OCI-M1 (cell line): Measurements from ENCODE around the gene ADAM17.
A peak's percentile ranks its signal among the peaks of the same experiment; 100 is the strongest.
"Not testable (repeated sequence)": the region's sequence is repeated elsewhere in the genome, so short reads cannot be mapped to it uniquely, and the experiment has no call there.

Experiments
- DNase-seq: peaks from one replicate; lab custom pipeline; 2025; lab: John Stamatoyannopoulos, UW

Gene ADAM17

DNA sequence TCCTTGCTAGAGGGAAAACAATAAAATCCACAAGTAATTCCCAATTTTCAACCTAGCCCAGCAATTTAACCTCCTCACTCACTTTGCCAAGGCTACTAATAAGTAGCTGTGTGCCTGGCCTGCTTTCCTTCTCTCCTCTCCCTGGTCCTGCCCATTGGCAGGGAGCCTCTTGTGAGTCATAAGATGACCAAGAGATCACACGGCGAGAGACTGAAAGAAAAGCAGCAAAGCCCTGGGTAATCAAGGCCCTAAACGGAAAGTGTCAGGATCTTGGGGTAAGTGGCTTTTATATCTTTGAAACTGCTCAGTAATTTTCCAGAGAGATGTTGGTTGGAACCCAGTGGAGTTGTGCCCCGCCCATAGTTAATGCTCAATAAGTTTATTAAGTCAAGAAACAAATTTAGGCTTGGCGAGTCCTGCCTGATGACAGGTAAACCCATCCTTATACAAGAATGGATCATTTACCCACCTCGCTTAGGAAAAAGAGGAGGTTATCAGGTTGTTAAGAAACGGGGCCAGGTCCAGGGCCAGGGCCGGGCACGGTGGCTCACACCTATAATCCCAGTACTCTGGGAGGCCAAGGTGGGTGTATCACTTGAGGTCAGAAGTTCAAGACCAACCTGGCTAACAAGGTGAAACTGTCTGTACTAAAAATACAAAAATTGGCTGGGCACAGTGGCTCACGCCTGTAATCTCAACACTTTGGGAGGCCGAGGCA is 10.0 kb upstream of the ADAM17 start:
- peak; percentile 45 for DNase-seq

DNA sequence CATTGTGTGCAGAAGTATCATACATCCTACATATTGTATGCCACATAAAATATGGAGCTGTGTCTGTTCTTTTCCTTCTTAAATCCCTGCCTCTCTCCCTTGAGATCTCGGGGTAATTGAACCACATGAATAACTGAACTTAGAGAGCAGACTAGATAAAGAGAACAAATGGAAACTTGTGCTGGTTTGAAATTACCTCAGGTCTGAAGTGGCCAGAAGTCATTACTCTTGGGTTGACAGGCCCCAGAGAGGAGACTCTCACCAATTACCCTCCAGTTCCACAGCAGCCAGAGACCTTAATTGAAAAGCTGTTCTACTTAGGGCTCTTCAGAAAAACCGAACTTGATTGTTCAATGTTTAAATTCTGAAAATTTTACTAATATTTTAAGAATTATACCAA is 5.0 kb upstream of the ADAM17 start:
- DNase-seq = no peak

DNA sequence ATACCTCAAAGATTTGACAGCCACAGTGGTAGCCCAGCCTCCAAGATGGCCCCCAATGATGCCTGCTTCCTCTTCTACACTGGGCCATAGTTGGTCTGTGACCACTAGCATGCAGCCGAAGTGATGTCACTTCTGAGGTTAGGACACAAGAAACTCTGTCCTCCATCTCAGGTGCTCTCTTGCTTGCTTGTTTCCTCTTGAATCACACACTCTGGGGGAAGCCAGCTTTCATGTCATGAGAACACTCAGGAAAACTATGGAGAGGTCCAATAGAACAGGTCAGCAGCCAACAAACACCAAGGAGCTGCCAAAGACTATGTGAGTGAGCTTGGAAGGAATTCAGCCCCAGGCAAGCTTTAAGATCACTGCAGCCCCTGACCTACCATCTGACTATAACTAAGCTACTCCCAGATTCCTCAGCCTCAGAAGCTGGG is 3.3 kb upstream of the ADAM17 start:
- no peak for DNase-seq

DNA sequence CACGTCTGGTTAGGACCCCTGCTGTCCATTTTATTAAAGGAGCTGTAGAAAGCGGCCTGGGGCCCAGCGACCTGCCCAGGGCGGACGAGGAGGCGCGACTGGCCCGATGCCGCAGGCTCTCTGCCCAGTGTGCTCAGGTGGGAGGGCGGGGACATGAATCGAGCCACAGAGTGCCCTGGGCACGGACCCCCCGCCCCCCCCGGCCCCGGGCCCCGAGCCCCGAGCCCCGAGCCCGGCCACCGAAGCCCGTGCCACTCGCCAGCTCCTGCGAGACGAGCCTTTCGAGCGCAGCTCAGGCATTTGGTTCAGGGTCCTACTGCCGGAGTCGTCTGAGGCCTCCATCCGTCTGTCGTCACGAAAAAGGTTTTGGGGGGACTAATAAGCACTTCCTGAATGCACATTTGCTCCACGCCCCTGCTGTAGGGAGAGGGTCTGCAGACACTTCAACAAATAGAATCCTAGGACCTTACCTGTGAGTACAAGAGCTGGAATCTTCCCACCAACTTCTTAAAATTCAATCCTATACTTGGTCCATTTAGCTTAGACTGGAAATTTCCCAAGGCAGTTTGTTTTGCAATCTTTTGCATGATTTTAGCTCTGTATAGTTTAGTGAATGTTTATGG is 602 bp upstream of the ADAM17 start:
- peak; percentile 66 for DNase-seq

DNA sequence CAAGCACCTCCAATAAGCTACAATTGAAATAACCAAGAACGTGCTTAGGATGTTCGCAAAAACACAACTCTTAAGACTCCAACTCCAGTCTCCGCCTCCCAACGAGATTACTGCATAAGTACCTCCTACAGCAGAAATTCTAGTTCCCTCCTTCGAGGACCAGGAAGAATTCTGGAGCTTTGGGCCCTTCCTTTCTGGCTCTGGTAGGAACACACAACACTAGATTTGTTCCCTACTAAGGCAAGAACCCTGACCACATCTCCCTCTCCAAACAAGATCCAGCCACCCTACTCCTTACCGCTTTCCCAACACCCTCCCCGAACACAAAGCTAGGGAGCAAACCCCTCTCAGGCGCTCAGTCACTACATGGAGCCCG is 721 bp downstream of the ADAM17 start:
- DNase-seq = peak; percentile 85

DNA sequence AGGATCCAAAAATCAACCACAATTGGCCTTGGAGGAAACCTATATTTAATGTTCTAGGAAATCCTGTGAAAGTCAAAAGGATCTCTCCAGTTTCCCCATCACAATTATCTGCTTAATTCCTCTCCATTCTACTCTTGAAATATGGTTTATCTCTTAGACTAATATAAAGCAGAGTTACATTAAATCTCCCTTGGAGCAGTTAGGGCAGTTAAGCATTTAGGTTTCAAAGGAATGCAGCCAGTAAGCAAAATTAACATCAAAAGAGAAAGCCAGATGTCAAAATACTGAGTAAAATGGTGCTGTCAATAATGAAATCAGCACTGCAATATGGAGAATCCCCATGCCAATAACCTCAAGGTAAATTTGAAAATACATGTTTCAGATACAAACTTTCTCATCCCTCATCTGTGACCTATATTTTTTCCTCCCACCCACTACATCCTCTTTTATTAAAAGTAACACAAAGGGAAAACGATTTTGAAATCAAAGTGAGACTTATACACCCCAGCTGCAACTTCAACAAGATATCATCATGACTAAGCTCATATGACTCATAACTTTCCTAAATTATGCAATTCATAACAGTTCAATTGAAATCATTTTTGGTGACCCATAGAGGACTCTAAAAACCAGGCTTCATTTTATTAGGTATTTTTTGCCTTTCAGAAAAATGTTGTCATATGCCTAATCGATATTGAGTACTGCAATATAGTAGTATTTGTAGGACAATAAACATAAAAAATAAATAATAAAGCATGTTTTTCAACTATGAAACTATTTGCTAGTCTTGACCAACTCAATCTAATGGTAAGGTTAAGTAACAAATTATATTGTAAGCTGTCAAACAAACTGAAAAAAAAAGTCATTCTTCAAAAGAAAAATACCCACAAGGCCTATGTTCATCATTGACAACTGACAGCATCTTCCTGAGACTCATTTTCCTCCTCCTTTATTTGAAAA is 3.1 kb downstream of the ADAM17 start:
- peak; percentile 92 for DNase-seq

DNA sequence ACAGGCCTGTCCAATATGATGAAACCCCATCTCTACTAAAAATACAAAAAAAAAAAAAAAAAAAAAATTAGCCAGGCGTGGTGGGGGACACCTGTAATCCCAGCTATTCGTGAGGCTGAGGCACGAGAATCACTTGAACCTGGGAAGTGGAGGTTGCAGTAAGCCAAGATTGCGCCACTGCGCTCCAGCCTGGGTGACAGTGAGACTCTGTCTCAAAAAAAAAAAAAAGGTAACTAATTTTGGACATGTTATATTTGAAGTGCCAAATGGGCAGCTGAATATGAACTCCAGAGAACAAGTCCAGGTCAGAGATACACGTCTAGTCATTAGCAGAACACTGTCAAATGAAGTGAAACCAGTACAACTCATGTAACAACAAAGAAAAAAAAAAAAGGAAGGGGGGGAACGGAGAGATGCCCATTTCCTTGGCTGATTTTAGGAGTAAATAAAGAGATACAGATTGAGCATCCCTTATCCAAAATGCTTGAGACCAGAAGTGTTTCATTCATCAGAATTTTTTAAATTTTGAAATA is 4.7 kb downstream of the ADAM17 start:
- not testable (repeated sequence) for DNase-seq

DNA sequence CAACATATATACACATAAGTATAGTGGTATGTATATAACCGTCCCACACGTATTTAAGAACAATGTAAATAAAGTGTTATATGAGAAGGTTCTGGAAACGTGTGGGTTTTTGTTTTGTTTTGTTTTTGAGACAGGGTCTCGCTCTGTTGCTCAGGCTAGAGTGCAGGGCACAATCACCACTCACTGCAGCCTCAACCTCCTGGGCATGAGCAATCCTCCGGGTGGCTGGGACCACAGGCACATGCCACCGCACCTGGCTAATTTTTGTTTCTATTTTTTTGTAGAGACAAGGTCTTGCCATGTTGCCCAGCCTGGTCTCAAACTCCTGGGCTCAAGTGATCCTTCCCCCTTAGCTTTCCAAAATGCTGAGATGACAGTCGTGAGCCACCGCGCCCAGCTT is 6.2 kb downstream of the ADAM17 start:
- DNase-seq = no peak

DNA sequence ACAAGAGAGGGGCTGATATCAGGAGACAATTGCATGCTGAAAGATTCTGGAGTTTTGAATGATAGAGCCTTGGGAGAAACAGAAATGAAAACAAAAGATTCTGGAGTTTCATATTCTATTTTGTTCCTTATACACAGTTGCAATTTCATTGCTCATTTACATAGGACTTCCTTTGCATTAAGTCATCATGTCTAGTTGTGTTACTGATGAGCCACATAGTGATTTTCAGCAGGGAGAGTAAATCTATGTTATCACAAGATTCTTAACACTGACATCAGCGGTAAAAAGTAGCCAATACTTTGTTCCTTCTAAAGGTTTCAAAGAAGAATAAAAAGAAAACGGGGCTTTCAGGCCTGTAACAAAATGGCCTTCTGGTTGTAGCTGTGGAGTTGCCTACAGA is 7.1 kb downstream of the ADAM17 start:
- DNase-seq = peak; percentile 49

DNA sequence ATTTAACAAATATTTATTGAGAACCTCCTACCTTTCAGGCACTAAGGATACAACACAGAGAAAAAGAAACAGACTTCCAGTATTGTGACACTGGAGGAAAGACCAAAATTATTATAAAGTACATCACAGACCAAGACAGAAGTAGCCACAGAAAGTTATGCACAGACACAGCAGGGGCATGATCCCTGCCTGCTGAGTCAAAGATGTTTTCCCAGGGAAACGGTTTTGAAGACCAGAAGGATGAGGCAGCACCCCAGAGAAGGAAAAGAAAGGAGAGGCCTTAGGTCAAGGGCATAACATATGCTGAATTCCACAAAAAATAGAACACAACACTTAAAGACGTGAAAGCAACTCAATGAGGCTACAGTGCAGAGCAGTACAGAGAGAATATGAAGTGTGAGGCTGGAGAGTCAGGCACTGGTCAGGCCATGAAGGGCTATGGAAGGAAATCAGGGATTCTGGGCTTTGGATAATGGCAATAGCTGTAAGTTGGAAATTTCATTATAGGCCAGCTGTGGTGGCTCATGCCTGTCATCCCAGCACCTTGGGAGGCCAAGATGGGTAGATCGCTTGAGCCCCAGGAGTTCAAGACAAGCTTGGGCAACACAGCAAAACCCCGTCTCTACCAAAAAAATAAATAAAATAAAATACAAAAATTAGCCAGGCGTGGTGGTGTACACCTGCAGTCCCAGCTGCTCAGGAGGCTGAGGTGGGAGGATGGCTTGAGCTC is 8.2 kb downstream of the ADAM17 start:
- DNase-seq = no peak

DNA sequence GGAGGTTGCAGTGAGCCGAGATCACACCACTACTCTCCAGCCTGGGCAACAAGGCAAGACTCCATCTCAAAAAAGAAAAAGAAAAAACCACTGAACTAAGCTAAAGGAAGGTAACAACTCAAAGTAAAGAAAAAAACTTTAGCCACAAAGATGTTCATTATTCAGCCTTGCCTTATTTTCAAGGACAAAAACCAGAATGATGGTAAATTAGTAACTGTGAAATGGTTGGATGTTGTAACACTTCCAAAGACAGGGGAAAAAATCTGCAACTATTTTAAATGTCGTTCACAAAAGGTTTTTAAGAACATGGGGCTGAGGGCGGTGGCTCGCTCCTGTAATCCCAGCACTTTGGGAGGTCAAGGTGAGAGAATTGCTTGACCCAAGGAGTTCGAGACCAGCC is 10.1 kb downstream of the ADAM17 start:
- no peak for DNase-seq

DNA sequence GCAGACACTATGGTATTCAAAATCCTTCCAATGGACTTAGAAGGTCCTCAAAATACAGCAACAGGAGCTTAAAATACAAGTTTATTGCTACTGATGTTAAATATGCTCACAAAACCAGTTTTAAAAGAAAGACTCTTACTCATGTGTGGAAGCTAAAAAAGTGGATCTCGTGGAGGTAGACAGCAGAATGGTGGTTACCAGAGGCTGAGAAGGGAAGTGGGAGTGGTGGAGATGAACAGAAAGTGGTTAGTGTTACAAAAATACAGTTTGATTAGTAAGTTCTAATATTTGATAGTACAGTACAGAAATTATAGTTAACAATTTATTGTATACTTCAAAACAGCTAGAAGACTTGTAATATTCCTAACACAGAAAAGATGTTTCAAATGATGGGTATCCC is 12.1 kb downstream of the ADAM17 start:
- DNase-seq = no peak

DNA sequence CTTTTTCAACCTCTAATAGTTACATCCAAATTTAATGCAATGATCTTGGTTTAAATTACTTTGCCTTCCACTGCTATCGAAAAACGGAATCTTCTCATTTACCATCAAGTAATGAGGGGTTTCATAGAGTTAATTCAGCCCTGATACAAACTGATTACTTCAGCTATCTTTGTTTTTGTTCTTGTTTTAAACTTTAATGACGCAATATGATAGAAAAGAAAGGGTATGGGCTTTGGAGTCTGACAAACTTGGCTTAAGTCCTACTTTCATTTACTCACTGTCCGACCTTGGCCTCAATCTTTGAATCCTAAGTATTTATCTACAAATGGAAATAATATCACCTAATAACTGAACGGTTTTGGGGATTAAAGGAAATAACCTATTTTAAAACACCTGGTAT is 16.1 kb downstream of the ADAM17 start:
- DNase-seq = no peak

DNA sequence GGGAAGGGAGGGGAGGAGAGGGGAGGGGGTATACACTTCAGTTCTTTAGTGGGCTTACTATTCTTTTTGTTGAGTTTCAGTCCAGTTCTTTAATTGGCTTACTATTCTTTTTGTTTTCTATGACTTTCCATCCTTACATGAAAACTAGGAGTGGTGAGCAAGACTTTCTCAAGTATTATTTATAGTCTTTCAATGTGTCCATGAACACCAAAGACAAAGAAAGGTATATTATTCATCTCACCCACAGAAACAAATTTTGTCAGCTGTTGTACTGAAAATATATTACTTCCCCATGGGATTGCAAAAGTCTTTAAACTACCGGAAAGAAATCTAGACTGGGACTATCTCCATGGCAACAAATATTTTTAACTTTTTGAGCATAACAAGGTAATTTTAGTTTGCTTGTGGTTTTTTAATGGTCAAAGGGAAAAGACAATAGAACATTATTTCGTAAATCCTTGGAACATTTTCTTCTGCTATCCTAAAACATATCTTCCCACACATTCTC is 17.6 kb downstream of the ADAM17 start:
- peak; percentile 48 for DNase-seq

DNA sequence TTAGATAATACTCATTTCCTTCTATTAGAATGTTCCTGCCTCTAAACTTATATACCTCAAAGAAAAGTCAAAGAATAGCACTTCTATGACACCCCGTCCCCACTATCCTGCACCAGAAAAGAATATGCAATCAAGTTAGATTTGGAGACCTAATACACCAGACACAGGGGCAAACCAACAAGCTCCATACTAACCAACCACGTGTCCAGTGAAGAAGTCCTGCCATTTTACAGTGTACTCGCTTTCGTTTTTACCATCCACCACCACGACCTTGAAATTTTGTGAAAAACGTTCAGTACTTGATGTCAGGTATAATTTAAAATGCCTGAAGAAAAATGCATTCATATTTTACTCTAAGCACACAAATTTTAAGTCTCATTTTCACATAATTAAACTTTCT is 19.1 kb downstream of the ADAM17 start:
- no peak for DNase-seq

DNA sequence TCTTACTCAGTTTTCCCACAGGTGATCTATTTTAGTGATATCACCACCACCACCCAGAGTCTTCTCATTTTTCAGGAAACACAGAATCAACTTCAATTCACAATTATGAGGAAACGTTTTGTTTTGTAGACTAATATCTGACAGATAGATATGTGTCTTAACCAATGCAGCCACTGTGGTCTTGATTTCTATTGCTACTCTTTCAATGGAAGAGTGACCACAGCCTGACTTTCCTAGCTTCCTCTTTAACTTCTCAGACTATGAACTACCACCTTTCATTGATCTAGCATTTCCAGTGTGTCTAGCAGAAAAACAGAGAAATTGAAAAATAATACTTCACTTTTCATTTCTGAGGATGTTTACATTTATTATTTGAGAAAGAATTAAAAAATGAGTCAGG is 20.5 kb downstream of the ADAM17 start:
- DNase-seq = peak; percentile 36

DNA sequence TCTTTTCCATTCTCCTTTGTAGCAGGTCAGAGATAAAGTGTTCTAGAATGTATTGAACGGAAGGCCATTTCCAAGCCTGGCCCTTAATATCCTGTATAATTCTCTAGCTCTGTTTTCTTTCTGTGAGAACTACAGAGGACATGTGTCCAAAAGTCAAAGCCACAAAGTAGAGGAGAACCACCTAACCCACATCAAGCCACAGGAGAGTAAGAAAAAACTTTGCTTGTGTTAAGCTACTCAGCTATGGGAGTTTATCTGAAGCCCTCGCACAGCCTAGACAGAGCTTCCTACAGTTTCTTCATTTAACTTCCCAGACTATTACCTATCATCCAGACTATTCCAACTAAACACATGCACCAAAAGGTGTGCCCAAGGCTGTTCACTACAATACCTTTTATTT is 22.0 kb downstream of the ADAM17 start:
- DNase-seq = no peak

DNA sequence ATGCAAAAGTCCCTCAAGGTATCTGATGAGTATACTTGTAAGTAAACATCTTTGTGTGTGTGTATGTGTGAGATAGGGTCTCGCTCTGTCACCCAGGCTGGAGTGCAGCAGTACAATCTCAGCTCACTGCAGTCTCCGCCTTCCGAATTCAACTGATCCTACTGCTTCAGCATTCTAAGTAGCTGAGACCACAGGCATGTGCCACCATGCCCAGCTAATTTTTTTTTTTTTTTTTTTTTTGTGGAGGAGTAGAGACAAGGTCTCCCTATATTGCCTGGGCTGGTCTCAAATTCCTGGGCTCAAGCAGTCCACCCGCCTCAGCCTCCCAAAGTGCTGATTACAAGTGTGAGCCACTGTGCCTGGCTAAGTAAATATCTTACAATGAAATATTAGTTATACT is 23.2 kb downstream of the ADAM17 start:
- no peak for DNase-seq

DNA sequence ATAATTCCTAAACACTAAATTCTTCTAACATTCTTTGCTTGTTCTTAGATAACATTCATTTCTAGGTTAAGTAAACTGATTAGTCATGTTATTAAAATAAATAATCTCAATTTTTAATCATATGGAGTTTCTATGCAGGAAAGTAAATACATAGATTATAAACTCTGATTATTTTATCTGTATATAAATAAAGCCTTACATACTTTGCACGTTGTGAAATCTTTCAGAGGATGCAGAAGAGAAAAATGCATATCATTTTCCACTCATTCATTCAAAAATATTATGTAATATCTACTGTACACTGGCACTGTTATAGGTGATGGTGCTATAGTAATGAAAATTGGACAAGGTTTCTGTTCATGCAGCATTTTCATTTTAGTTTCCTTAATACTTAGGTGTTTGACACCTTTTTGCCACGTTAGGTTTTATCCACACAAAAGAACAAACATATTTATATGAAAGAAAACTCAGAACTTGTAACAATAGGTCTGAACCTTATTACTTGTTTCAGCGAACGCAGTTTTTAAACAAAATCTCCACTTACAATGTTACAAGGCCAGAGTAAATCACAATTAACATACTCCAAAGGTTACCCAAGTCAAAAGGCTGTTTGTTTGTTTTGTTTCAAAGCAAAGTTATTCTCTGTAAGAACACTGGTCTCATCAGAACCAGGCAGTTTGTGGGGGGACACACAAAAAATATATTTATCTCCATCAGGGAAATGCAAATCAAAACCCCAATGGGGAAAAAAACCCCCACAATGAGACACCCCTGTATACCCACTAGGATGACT is 27.4 kb downstream of the ADAM17 start:
- DNase-seq = no peak

DNA sequence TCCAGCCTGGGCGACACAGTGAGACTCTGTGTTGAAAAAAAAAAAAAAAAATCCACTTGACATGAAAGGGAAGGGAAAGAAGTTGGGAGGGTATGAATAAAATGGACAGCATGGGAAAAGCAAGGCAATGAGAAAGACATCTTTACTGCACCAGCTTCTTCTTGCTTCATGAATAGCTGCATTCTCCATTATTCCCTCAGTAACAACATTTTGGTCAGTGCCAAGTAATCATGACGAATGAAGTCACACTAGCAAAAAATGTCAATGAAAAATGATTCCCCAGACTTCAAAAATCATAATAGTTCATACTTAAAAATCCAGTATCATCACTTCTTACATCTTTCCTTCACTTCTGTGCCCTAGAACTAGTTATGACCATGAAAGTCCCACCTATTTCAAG is 30.4 kb downstream of the ADAM17 start:
- DNase-seq = no peak

DNA sequence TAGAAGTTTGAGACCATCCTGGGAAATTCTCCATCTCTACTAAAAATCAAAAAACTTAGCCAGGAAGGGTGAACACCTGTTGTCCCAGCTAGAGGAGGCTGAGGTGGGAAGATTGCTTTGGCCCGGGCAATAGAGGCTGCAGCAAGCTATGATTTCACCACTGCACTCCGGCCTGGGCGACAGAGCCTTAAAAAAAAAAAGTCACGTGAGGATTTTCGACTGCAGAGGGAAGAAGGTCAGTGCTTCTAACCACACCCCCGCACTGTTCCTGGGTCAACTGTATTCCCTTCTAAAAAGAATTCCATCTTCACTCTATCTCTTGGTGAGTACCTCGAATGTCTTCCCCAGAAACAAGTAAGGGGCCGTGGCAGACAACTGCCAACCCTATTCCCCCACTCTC is 31.3 kb downstream of the ADAM17 start:
- no peak for DNase-seq
